DMS79 (cell line): ENCODE results near the gene RBM20.

ENCODE experiments used
- DNase-seq: peaks from one replicate; lab custom pipeline; 2025; lab: John Stamatoyannopoulos, UW

The RBM20 gene

GRCh38 chr10:110835841-110836240 is 191.7 kb downstream of the RBM20 start:
- DNase-seq, result no peak

- no peak for DNase-seq
These were observed 192.6 kb downstream of the RBM20 start for GRCh38 chr10:110836706-110837105.

GRCh38 chr10:110837418-110838171 is 193.5 kb downstream of the RBM20 start:
- DNase-seq, result no peak

GRCh38 chr10:110840225-110840922 is 196.2 kb downstream of the RBM20 start:
- peak; percentile 52 for DNase-seq

GRCh38 chr10:110840923-110841428 is 196.8 kb downstream of the RBM20 start:
- DNase-seq, result no peak

GRCh38 chr10:110841767-110842267 is 197.7 kb downstream of the RBM20 start:
- DNase-seq, result no peak

- no peak for DNase-seq
These were observed 198.3 kb downstream of the RBM20 start for GRCh38 chr10:110842326-110842904.

GRCh38 chr10:110843031-110843430 is 198.9 kb downstream of the RBM20 start:
- no peak for DNase-seq

- no peak for DNase-seq
These were observed 199.9 kb downstream of the RBM20 start for GRCh38 chr10:110843796-110844616.

- no peak for DNase-seq
These were observed 200.4 kb downstream of the RBM20 start for GRCh38 chr10:110844617-110844881.

GRCh38 chr10:110845192-110845755 is 201.1 kb downstream of the RBM20 start:
- DNase-seq, result no peak

- DNase-seq, result no peak
These were observed 201.9 kb downstream of the RBM20 start for GRCh38 chr10:110845756-110846620.

- no peak for DNase-seq
These were observed 203.2 kb downstream of the RBM20 start for GRCh38 chr10:110847374-110847773.

- no peak for DNase-seq
These were observed 204.0 kb downstream of the RBM20 start for GRCh38 chr10:110848106-110848505.

- no peak for DNase-seq
These were observed 206.0 kb downstream of the RBM20 start for GRCh38 chr10:110850099-110850498.

GRCh38 chr10:110851020-110851612 is 207.0 kb downstream of the RBM20 start:
- no peak for DNase-seq

GRCh38 chr10:110852255-110852896 is 208.2 kb downstream of the RBM20 start:
- DNase-seq, result no peak

GRCh38 chr10:110852947-110853346 is 208.8 kb downstream of the RBM20 start:
- no peak for DNase-seq

- DNase-seq, result no peak
These were observed 209.9 kb downstream of the RBM20 start for GRCh38 chr10:110853921-110854605.
